ENCODE results near the gene TMEM81. TPM values are rescaled to one million over a fixed set of nuclear protein-coding genes. Genes with fewer than 3 reads are reported as not detected.

TMEM81 gene
- total and polyA plus RNA-seq, 2 donors from 2014 or later, result 1.7 to 6.1 TPM

DNA sequence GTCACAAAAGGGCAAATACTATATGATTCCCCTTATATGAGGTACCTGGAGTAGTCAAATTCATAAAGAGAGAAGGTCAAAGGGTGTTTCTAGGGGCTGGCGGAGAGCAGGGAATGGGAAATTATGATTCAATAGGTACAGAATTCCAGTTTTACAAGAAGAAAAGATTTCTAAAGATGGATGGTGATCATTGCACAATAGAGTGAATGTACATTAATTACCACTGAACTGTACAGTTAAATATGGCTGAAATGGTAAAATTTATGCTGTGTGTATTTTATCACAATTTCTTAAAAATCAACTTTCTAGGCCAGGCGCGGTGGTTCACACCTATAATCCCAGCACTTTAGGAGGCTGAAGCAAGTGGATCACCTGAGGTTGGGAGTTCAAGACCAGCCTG is 18.1 kb upstream of the TMEM81 start:
- intact Hi-C loops (cut with DNase I), result no loop called here
- DNase-seq (no peak), FAIRE-seq (no peak)
- Histone ChIP-seq H3K9me3 (ENCODE audit: control insufficient read depth in 2 of 3, insufficient read depth in 1 of 3, low read length in 3 of 3) (no peaks in the 10 kb centered on the region), H3K9ac (ENCODE audit: low read length in 3 of 3) (no peak overlapping the region), H3K4me1 (ENCODE audit: control insufficient read depth in 2 of 3, insufficient read depth in 2 of 3, low read depth in 1 of 3, low read length in 3 of 3) (no peaks in the 10 kb centered on the region), H3K27me3 (ENCODE audit: control insufficient read depth, insufficient read depth, low read length) (no peaks in the 10 kb centered on the region), H3K27ac (ENCODE audit: low read depth in 2 of 2, low read length in 2 of 2) (no peak overlapping the region), H3K4me3 (ENCODE audit: low read length in 3 of 3) (no peak overlapping the region), H3K36me3 (ENCODE audit: control insufficient read depth in 2 of 3, insufficient read depth in 3 of 3, low read length in 3 of 3) (peaks cover 13 to 61% (median 37%) of the 10 kb centered on the region in 3 donors)
- TF ChIP-seq, protein P1, sequence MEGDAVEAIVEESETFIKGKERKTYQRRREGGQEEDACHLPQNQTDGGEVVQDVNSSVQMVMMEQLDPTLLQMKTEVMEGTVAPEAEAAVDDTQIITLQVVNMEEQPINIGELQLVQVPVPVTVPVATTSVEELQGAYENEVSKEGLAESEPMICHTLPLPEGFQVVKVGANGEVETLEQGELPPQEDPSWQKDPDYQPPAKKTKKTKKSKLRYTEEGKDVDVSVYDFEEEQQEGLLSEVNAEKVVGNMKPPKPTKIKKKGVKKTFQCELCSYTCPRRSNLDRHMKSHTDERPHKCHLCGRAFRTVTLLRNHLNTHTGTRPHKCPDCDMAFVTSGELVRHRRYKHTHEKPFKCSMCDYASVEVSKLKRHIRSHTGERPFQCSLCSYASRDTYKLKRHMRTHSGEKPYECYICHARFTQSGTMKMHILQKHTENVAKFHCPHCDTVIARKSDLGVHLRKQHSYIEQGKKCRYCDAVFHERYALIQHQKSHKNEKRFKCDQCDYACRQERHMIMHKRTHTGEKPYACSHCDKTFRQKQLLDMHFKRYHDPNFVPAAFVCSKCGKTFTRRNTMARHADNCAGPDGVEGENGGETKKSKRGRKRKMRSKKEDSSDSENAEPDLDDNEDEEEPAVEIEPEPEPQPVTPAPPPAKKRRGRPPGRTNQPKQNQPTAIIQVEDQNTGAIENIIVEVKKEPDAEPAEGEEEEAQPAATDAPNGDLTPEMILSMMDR (IDR thresholded peaks at IDR 0.05; ENCODE audit: borderline replicate concordance, extremely low read depth, insufficient read depth), result no peak

DNA sequence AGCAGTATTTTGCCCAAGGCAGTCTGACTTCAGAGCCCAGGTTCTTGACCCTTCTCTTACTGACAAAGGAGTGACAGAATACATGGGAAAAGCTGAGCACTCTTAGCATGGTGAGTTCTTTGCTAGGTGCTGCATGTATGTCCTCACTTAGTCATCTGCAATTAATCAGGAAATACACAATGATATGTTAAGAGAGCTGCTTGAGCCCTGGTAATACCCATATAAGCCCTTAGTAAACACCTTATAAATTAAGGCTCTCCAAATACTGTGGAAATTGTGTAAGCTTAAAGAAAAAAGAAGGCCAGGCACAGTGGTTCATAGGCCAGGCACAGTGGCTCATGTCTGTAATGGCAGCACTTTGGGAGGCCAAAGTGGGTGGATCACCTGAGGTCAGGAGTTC is 14.0 kb upstream of the TMEM81 start:
- intact Hi-C loops (cut with DNase I), result no loop called here
- TF ChIP-seq, protein P1 (IDR thresholded peaks at IDR 0.05; ENCODE audit: borderline replicate concordance, extremely low read depth, insufficient read depth), result no peak
- H3K9ac ChIP-seq (ENCODE audit: low read length in 3 of 3), result no peak overlapping the region
- DNase-seq (no peak), FAIRE-seq (no peak)
- no peaks in the 10 kb centered on the region for H3K9me3 ChIP-seq (ENCODE audit: control insufficient read depth in 2 of 3, insufficient read depth in 1 of 3, low read length in 3 of 3)
- H3K27me3 ChIP-seq (ENCODE audit: control insufficient read depth, insufficient read depth, low read length), result no peaks in the 10 kb centered on the region
- H3K27ac ChIP-seq (ENCODE audit: low read depth in 2 of 2, low read length in 2 of 2), result no peak overlapping the region
- H3K4me3 ChIP-seq (ENCODE audit: low read length in 3 of 3), result no peak overlapping the region
- peaks cover 0 to 4% (median 3%) of the 10 kb centered on the region in 3 donors for H3K4me1 ChIP-seq (ENCODE audit: control insufficient read depth in 2 of 3, insufficient read depth in 2 of 3, low read depth in 1 of 3, low read length in 3 of 3)
- H3K36me3 ChIP-seq (ENCODE audit: control insufficient read depth in 2 of 3, insufficient read depth in 3 of 3, low read length in 3 of 3), result peaks cover 10 to 60% (median 41%) of the 10 kb centered on the region in 3 donors

DNA sequence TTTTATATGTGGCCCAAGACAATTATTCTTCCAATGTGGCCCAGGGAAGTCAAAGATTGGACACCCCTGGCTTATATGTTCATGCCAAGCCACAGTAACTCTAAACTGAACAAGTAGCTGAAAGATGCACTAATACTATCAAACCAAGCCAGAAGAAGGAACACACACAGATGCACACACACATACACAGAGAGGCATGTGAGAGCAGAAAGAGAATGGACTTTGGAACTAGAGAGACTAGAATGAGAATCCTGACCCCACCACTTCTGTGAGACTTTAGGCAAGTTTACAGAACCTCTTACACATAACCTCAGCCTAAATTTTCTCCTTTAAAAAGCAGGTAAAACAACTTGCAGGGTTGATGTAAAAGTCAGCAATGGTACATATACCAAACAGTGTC is 11.2 kb upstream of the TMEM81 start:
- H3K27me3 ChIP-seq (ENCODE audit: control insufficient read depth, insufficient read depth, low read length), result no peaks in the 10 kb centered on the region
- H3K9me3 ChIP-seq (ENCODE audit: control insufficient read depth in 2 of 3, insufficient read depth in 1 of 3, low read length in 3 of 3), result no peaks in the 10 kb centered on the region
- H3K9ac ChIP-seq (ENCODE audit: low read length in 3 of 3), result no peak overlapping the region
- FAIRE-seq, result no peak
- peaks cover 2 to 63% (median 36%) of the 10 kb centered on the region in 3 donors for H3K36me3 ChIP-seq (ENCODE audit: control insufficient read depth in 2 of 3, insufficient read depth in 3 of 3, low read length in 3 of 3)
- TF ChIP-seq, protein P1 (IDR thresholded peaks at IDR 0.05; ENCODE audit: borderline replicate concordance, extremely low read depth, insufficient read depth), result no peak
- H3K4me3 ChIP-seq (ENCODE audit: low read length in 3 of 3), result no peak overlapping the region
- no peak overlapping the region for H3K27ac ChIP-seq (ENCODE audit: low read depth in 2 of 2, low read length in 2 of 2)
- peak in 1 of 5 donors; percentile 8 for DNase-seq
- H3K4me1 ChIP-seq (ENCODE audit: control insufficient read depth in 2 of 3, insufficient read depth in 2 of 3, low read depth in 1 of 3, low read length in 3 of 3), result peaks cover 0 to 4% (median 3%) of the 10 kb centered on the region in 3 donors
- intact Hi-C loops (cut with DNase I), result no loop called here
